Femur (tissue), 1 donor: ENCODE measurements around the gene COPS4.
A peak's percentile ranks its signal among the peaks of the same experiment; 100 is the strongest.
"Not testable (repeated sequence)": the region's sequence is repeated elsewhere in the genome, so short reads cannot be mapped to it uniquely, and the experiment has no call there.

Experiments used
- DNase-seq: peaks from one replicate; pipeline ENCODE4 v3.0.0-alpha.2; 2017

Gene COPS4

GRCh38 chr4:83089410-83090157 is 54.6 kb downstream of the COPS4 start:
- no peak for DNase-seq

- DNase-seq, result no peak
Observed at GRCh38 chr4:83093060-83093640, 58.2 kb downstream of the COPS4 start.

- no peak for DNase-seq
Observed at GRCh38 chr4:83096397-83096796, 61.4 kb downstream of the COPS4 start.

- no peak for DNase-seq
Observed at GRCh38 chr4:83104991-83105390, 70.0 kb downstream of the COPS4 start.

- no peak for DNase-seq
Observed at GRCh38 chr4:83107631-83108030, 72.6 kb downstream of the COPS4 start.

GRCh38 chr4:83108101-83108861 is 73.3 kb downstream of the COPS4 start:
- no peak for DNase-seq

- peak; percentile 57 for DNase-seq
Observed at GRCh38 chr4:83109480-83110222, 74.7 kb downstream of the COPS4 start.

GRCh38 chr4:83110223-83110945 is 75.4 kb downstream of the COPS4 start:
- peak; percentile 91 for DNase-seq

GRCh38 chr4:83110970-83111750 is 76.2 kb downstream of the COPS4 start:
- DNase-seq, result no peak

GRCh38 chr4:83111751-83112141 is 76.8 kb downstream of the COPS4 start:
- DNase-seq, result not testable (repeated sequence)

GRCh38 chr4:83112231-83112630 is 77.2 kb downstream of the COPS4 start:
- DNase-seq, result peak; percentile 24

- no peak for DNase-seq
Observed at GRCh38 chr4:83112678-83113428, 77.9 kb downstream of the COPS4 start.

GRCh38 chr4:83113429-83113786 is 78.4 kb downstream of the COPS4 start:
- DNase-seq, result no peak

- no peak for DNase-seq
Observed at GRCh38 chr4:83114576-83114975, 79.6 kb downstream of the COPS4 start, which contains the start of gene PLAC8. Gene PLAC8 (minus strand): TSS chr4:83114729. CDS start chr4:83107921, 6,808 bp downstream.

- DNase-seq, result no peak
Observed at GRCh38 chr4:83115000-83115399, 80.0 kb downstream of the COPS4 start.

GRCh38 chr4:83115656-83116285 is 80.8 kb downstream of the COPS4 start:
- no peak for DNase-seq

- DNase-seq, result no peak
Observed at GRCh38 chr4:83118869-83119268, 83.9 kb downstream of the COPS4 start.

GRCh38 chr4:83121246-83121645 is 86.3 kb downstream of the COPS4 start:
- no peak for DNase-seq

GRCh38 chr4:83124111-83124780 is 89.3 kb downstream of the COPS4 start:
- no peak for DNase-seq
